ENCODE measurements around the gene ASIC4.

DNA sequence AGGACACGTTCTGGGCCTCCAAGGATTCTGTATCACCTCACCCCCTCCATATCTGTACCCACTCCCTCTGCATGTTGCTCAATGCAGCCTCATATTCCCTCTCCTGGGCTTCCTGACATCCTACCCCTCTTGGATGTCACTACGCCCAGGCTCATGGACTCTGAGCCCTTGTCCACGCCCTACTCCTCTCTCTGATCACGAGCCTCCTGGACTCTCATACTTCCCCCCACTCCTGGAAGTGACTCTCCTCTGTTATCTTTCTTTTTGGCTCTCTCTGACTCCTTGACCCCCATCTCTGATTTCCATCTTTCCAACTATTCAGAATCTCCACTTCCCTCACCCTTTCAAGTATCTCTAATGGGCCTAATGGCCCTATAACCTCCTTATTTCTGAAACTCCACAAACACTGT, 31.7 kb downstream of the ASIC4 start:
- TF ChIP-seq, protein P1, sequence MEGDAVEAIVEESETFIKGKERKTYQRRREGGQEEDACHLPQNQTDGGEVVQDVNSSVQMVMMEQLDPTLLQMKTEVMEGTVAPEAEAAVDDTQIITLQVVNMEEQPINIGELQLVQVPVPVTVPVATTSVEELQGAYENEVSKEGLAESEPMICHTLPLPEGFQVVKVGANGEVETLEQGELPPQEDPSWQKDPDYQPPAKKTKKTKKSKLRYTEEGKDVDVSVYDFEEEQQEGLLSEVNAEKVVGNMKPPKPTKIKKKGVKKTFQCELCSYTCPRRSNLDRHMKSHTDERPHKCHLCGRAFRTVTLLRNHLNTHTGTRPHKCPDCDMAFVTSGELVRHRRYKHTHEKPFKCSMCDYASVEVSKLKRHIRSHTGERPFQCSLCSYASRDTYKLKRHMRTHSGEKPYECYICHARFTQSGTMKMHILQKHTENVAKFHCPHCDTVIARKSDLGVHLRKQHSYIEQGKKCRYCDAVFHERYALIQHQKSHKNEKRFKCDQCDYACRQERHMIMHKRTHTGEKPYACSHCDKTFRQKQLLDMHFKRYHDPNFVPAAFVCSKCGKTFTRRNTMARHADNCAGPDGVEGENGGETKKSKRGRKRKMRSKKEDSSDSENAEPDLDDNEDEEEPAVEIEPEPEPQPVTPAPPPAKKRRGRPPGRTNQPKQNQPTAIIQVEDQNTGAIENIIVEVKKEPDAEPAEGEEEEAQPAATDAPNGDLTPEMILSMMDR (conservative IDR thresholded peaks at IDR 0.05; ENCODE audit: low read depth, low read length): no peak
- no peak for TF ChIP-seq EZH2 (IDR thresholded peaks at IDR 0.05; ENCODE audit: borderline replicate concordance, low read depth, low read length, poor library complexity, severe bottlenecking)

Data from A673 (cell line).